Measurements from ENCODE around the gene TTC6.
A peak's percentile ranks its signal among the peaks of the same experiment; 100 is the strongest.

Gene TTC6

DNA sequence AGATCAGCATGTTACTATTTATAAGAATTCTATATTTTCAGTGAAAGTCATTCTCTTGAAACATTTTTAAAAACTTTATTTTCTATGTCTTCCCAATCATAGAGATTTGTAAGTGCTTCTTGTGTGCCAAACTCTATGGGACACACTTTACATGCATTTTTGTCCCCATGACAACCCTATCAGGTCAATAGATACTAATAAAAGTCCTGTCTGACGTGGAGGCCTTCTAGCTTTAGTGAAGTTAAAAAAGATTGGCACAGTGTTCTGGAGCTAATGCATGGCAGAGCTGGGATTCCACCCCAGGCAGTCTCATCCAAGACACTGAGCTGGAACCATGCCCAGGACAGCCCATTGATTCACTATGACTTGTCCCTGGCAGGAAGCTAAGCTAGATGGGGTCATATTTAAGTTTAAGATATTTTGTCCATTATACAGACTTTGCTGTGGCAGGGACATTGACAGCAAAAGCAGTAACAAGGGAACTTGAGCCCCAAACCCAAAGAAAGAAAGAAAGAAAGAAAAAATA lies 28.1 kb downstream of the TTC6 start:
- Mint-ChIP-seq H3K27ac (no peak overlapping the region), H3K36me3 (ENCODE audit: low read depth) (no peaks in the 10 kb centered on the region), H3K27me3 (ENCODE audit: low read depth, poor library complexity) (peaks cover 60% of the 10 kb centered on the region), H3K4me1 (no peaks in the 10 kb centered on the region), H3K9me3 (peaks cover 5% of the 10 kb centered on the region), H3K4me3 (no peak overlapping the region)
- no peak for DNase-seq
- TF ChIP-seq, protein P1, sequence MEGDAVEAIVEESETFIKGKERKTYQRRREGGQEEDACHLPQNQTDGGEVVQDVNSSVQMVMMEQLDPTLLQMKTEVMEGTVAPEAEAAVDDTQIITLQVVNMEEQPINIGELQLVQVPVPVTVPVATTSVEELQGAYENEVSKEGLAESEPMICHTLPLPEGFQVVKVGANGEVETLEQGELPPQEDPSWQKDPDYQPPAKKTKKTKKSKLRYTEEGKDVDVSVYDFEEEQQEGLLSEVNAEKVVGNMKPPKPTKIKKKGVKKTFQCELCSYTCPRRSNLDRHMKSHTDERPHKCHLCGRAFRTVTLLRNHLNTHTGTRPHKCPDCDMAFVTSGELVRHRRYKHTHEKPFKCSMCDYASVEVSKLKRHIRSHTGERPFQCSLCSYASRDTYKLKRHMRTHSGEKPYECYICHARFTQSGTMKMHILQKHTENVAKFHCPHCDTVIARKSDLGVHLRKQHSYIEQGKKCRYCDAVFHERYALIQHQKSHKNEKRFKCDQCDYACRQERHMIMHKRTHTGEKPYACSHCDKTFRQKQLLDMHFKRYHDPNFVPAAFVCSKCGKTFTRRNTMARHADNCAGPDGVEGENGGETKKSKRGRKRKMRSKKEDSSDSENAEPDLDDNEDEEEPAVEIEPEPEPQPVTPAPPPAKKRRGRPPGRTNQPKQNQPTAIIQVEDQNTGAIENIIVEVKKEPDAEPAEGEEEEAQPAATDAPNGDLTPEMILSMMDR (IDR thresholded peaks at IDR 0.05): no peak

DNA sequence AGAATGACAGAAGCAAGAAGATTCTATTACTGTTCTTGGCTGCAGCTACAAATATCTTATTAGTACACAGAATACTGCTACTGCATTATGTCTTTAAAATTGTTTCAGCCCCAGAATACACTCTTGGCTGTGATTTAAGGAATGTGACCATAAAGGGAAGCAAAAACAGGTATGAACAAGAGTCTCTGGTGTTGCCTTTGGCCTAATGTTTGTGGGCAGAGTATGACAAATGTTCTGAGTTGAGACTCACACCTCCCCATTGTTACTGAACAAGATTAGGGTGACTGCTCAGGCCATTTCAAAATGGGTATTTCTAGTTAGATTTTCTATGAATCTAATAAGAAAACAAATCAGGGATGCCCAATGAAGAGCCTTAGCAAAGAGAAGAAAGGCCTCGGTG lies 28.5 kb downstream of the TTC6 start:
- Mint-ChIP-seq H3K36me3 (ENCODE audit: low read depth) (no peaks in the 10 kb centered on the region), H3K4me3 (no peak overlapping the region), H3K27ac (no peak overlapping the region), H3K4me1 (no peaks in the 10 kb centered on the region), H3K27me3 (ENCODE audit: low read depth, poor library complexity) (peaks cover 61% of the 10 kb centered on the region), H3K9me3 (peaks cover 10% of the 10 kb centered on the region)
- TF ChIP-seq, protein P1 (IDR thresholded peaks at IDR 0.05): no peak
- DNase-seq: no peak

DNA sequence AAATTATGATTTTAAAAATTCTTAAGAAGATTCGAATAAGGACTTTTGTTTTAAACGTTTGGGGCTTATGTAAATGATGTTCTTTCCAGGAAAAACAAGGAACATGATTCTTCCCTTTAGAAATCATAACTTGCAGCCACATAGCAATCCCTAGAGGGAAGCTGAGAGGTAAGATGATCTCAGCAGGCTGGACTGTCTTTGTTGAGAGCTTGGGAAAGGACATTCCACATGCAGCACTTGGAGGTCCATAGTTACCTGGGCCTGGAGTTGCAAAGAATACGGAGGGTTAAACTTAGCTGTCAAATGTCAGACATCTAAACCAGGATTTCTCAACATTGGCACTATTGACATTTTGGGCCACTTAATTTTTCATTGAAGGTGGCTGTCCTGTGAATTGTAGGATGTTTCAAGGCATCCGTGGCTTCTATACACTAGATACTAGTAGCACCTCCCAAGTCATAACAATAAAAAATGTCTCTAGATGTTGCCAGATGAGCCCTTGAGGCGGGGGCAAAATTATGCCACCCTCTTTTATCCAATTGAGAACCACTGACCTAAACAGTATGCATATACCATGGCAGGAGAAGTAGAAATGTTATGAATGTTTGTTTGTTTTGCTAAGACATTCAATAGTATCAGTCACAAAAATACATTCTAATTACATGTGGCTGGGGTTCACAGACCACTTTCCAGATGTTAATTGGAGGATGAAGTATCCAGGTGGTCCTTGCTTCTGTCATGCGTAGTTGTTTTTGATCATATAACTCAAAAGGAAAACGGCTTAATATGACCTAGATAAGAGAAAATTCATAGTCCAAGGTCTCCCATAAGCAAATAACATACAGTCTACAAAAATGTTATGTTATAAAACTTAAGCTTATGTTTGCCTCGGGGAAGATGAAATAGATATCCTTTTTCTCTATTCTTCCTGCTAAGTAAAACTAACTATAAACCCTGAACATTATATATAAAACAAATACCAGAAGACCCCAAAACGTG lies 30.5 kb downstream of the TTC6 start:
- peaks cover 24% of the 10 kb centered on the region for H3K9me3 Mint-ChIP-seq
- TF ChIP-seq, protein P1 (IDR thresholded peaks at IDR 0.05): no peak
- H3K36me3 Mint-ChIP-seq (ENCODE audit: low read depth): no peaks in the 10 kb centered on the region
- no peak overlapping the region for H3K4me3 Mint-ChIP-seq
- no peak for DNase-seq
- no peak overlapping the region for H3K27ac Mint-ChIP-seq
- peaks cover 55% of the 10 kb centered on the region for H3K27me3 Mint-ChIP-seq (ENCODE audit: low read depth, poor library complexity)
- H3K4me1 Mint-ChIP-seq: no peaks in the 10 kb centered on the region

DNA sequence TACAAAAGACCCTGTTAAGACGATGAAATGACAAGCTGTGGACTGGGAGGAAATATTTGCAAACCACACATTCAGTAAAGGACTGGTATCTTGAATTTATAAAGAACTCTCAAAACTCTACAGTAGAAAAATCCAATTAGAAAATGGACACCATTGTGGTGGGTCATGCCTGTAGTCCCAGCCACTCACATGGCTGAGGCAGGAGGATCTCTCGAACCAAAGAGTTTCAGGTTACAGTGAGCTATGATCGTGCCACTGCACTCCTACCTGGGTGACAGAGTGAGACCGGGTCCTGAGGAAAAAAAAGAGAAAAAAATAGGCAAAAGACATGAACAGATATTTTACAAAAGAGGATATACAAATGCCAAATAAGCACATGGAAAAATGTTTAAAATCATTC lies 41.9 kb downstream of the TTC6 start:
- Mint-ChIP-seq H3K9me3 (no peaks in the 10 kb centered on the region), H3K27me3 (ENCODE audit: low read depth, poor library complexity) (peaks cover 6% of the 10 kb centered on the region), H3K4me1 (no peaks in the 10 kb centered on the region), H3K27ac (peak overlapping the region; percentile 57), H3K36me3 (ENCODE audit: low read depth) (no peaks in the 10 kb centered on the region), H3K4me3 (no peak overlapping the region)
- DNase-seq: no peak
- TF ChIP-seq, protein P1 (IDR thresholded peaks at IDR 0.05): no peak

DNA sequence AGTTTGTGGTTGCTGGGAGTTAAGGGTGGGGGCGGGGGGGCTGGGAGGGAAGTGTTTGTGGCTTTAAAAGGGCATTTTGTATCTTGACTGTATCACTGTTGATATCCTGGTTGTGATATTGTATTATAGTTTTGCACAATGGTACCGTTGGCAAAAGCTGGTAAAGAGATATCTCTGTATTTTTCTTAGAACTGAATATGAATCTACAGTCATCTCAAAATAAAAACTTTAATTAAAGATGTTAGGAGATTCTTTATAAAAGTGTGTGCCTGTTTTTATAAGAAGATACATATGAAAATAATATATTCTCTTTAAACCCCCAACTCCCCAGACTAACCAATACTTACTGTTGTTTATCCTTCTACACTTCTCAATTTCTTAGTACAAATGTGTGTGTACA lies 43.2 kb downstream of the TTC6 start:
- H3K27me3 Mint-ChIP-seq (ENCODE audit: low read depth, poor library complexity): peaks cover 6% of the 10 kb centered on the region
- H3K4me3 Mint-ChIP-seq: no peak overlapping the region
- DNase-seq: no peak
- TF ChIP-seq, protein P1 (IDR thresholded peaks at IDR 0.05): no peak
- no peaks in the 10 kb centered on the region for H3K4me1 Mint-ChIP-seq
- H3K9me3 Mint-ChIP-seq: no peaks in the 10 kb centered on the region
- H3K27ac Mint-ChIP-seq: no peak overlapping the region
- H3K36me3 Mint-ChIP-seq (ENCODE audit: low read depth): no peaks in the 10 kb centered on the region
